ENCODE measurements around the gene SLC9B2.

DNA sequence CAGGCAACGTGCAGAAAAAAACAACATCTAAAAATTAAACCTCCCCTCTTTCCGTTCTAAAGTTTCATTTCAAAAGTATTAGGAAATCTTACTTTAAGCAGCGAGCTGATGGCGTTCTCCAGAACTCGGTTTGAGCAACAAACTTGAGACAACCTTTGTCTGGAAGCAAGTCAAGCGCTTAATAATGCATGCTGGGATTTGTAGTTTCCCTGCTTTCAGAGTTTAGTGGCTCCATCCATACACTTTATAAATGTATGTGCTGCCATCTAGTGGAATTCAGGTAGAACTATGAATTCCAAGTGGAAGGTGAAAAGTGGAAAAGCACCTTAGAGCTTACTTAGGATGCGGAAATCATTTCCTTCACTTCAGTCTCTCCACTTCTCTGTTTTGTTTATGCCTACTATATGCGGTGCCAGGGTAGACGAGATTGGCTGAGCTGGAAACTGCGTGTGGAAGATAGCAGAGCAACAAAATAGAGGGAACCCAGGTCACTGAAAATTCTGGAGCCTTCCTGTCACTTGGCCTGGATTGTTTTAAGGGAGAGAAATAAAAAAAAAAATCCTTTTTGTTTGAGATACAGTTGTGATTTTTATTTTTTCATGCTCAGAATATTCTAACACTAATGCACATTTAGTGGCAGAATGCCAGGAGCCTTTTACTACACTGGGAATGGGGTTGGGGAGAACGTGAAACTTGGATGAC lies 23.3 kb upstream of the SLC9B2 start, which contains the start of gene BDH2:
- TF ChIP-seq, protein P1, sequence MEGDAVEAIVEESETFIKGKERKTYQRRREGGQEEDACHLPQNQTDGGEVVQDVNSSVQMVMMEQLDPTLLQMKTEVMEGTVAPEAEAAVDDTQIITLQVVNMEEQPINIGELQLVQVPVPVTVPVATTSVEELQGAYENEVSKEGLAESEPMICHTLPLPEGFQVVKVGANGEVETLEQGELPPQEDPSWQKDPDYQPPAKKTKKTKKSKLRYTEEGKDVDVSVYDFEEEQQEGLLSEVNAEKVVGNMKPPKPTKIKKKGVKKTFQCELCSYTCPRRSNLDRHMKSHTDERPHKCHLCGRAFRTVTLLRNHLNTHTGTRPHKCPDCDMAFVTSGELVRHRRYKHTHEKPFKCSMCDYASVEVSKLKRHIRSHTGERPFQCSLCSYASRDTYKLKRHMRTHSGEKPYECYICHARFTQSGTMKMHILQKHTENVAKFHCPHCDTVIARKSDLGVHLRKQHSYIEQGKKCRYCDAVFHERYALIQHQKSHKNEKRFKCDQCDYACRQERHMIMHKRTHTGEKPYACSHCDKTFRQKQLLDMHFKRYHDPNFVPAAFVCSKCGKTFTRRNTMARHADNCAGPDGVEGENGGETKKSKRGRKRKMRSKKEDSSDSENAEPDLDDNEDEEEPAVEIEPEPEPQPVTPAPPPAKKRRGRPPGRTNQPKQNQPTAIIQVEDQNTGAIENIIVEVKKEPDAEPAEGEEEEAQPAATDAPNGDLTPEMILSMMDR (IDR thresholded peaks at IDR 0.05; ENCODE audit: borderline replicate concordance, extremely low read depth, low read length, poor library complexity, severe bottlenecking), result peak; percentile 91
- no peak for TF ChIP-seq EZH2 (IDR thresholded peaks at IDR 0.05; ENCODE audit: borderline replicate concordance, low read depth, low read length, severe bottlenecking)

Measured in DND-41 (cell line).